Smooth muscle cell (in vitro differentiated cells): ENCODE data around the gene SNX22. TPM values are rescaled to one million over a fixed set of nuclear protein-coding genes. Genes with fewer than 3 reads are reported as not detected.

ENCODE experiments used
- DNase-seq: peaks from one replicate; lab custom pipeline; 2025; ENCODE audit not compliant: unreplicated experiment; lab: John Stamatoyannopoulos, UW
- H2AFZ ChIP-seq: fragments of 200-600 bp; sonication (generic); 2 replicates; pipeline ENCODE4 v1.6.0; 2016; ENCODE audit warnings: antibody characterized with exemption, low read depth, mild to moderate bottlenecking
- H3F3A ChIP-seq: fragments of 200-600 bp; sonication (generic); 2 replicates; pipeline ENCODE4 v1.6.0; 2017; ENCODE audit warnings: antibody characterized with exemption, low read depth
- H3K27ac ChIP-seq: fragments of 200-600 bp; sonication (generic); 2 replicates; pipeline ENCODE4 v1.5.1; 2016; ENCODE audit warnings: low read depth, mild to moderate bottlenecking
- H3K27me3 ChIP-seq: fragments of 200-600 bp; sonication (generic); 2 replicates; pipeline ENCODE4 v1.6.1; 2016; ENCODE audit warnings: low read depth, mild to moderate bottlenecking
- H3K36me3 ChIP-seq: fragments of 200-600 bp; sonication (generic); 2 replicates; pipeline ENCODE4 v1.5.1; 2016; ENCODE audit warnings: low read depth
- H3K4me1 ChIP-seq: fragments of 200-600 bp; sonication (generic); 2 replicates; pipeline ENCODE4 v1.5.1; 2016; ENCODE audit warnings: low read depth
- H3K4me2 ChIP-seq: fragments of 200-600 bp; sonication (generic); 2 replicates; pipeline ENCODE4 v1.6.0; 2016; ENCODE audit warnings: mild to moderate bottlenecking
- H3K4me3 ChIP-seq: fragments of 200-600 bp; sonication (generic); 2 replicates; pipeline ENCODE4 v1.5.1; 2016; ENCODE audit warnings: mild to moderate bottlenecking
- H3K79me2 ChIP-seq: fragments of 200-600 bp; sonication (generic); 2 replicates; pipeline ENCODE4 v1.6.0; 2016; ENCODE audit warnings: low read depth, mild to moderate bottlenecking
- H3K9ac ChIP-seq: fragments of 200-600 bp; sonication (generic); 2 replicates; pipeline ENCODE4 v1.6.0; 2016; ENCODE audit warnings: low read depth
- H3K9me3 ChIP-seq: fragments of 200-600 bp; sonication (generic); replicated peaks from 2 replicates; pipeline ENCODE4 v1.5.1; 2016; ENCODE audit warnings: low read depth
- H4K20me1 ChIP-seq: fragments of 200-600 bp; sonication (generic); 2 replicates; pipeline ENCODE4 v1.6.0; 2016; ENCODE audit warnings: low read depth
- WGBS: methylation state at CpG from one replicate; pipeline ENCODE4 v1.1.7; 2016; ENCODE audit warnings: low lambda C conversion rate; 5-methylcytosine and 5-hydroxymethylcytosine counted together
- polyA plus RNA-seq: library from polyadenylated mRNA; unstranded; fragments of >200 nt; fragmentation: Nextera tagmentation; extraction: Ambion mirVana; gene quantifications from 2 replicates; pipeline ENCODE4 v1.2.1, GENCODE V29; 2016
- total RNA-seq: library from RNA; depleted of rRNA; stranded (reverse); fragments of >200 nt; gene quantifications from 2 replicates; pipeline ENCODE4 v1.2.3, GENCODE V29; 2014
- TF ChIP-seq, protein P1 (sequence below): fragments of 200-600 bp; sonication (generic); IDR thresholded peaks from 2 replicates; pipeline ENCODE4 v1.5.1; 2017; ENCODE audit warnings: borderline replicate concordance, mild to moderate bottlenecking, antibody characterized with exemption; ENCODE audit not compliant: insufficient read depth, poor library complexity, severe bottlenecking

SNX22 gene
- total and polyA plus RNA-seq, 2 experiments from 2014 or later: 1.9 TPM; not detected in 1

- 87% methylated on average over 9 of the region's 9 CpGs for WGBS
- H3K9me3 ChIP-seq: no peaks in the 10 kb centered on the region
- peaks cover 15% of the 10 kb centered on the region for H3F3A ChIP-seq
Observed at GRCh38 chr15:64149893-64150578, 1.5 kb upstream of the SNX22 start.

GRCh38 chr15:64152507-64153387 is 1.2 kb downstream of the SNX22 start:
- H3K4me2 ChIP-seq: peak overlapping the region; percentile 94
- no peaks in the 10 kb centered on the region for H3K79me2 ChIP-seq
- H3K4me3 ChIP-seq: peak overlapping the region; percentile 55
- 34% methylated on average over 27 of the region's 27 CpGs for WGBS
- H4K20me1 ChIP-seq: peaks cover 50% of the 10 kb centered on the region
- H3K4me1 ChIP-seq: peaks cover 7% of the 10 kb centered on the region
- no peak overlapping the region for H2AFZ ChIP-seq
- peaks cover 22% of the 10 kb centered on the region for H3K27me3 ChIP-seq
- no peak overlapping the region for H3K27ac ChIP-seq
- no peaks in the 10 kb centered on the region for H3K36me3 ChIP-seq
- no peak overlapping the region for H3K9ac ChIP-seq
- H3K9me3 ChIP-seq: no peaks in the 10 kb centered on the region
- no peak for DNase-seq
- TF ChIP-seq, protein P1, sequence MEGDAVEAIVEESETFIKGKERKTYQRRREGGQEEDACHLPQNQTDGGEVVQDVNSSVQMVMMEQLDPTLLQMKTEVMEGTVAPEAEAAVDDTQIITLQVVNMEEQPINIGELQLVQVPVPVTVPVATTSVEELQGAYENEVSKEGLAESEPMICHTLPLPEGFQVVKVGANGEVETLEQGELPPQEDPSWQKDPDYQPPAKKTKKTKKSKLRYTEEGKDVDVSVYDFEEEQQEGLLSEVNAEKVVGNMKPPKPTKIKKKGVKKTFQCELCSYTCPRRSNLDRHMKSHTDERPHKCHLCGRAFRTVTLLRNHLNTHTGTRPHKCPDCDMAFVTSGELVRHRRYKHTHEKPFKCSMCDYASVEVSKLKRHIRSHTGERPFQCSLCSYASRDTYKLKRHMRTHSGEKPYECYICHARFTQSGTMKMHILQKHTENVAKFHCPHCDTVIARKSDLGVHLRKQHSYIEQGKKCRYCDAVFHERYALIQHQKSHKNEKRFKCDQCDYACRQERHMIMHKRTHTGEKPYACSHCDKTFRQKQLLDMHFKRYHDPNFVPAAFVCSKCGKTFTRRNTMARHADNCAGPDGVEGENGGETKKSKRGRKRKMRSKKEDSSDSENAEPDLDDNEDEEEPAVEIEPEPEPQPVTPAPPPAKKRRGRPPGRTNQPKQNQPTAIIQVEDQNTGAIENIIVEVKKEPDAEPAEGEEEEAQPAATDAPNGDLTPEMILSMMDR: no peak
- peaks cover 42% of the 10 kb centered on the region for H3F3A ChIP-seq

More at GRCh38 chr15:64149893-64150578, 1.5 kb upstream of the SNX22 start:
- Histone ChIP-seq H3K27me3 (peaks cover 22% of the 10 kb centered on the region), H2AFZ (no peak overlapping the region), H4K20me1 (peaks cover 23% of the 10 kb centered on the region), H3K36me3 (no peaks in the 10 kb centered on the region), H3K9ac (no peak overlapping the region), H3K79me2 (no peaks in the 10 kb centered on the region), H3K4me2 (no peak overlapping the region), H3K4me1 (peaks cover 7% of the 10 kb centered on the region), H3K4me3 (no peak overlapping the region), H3K27ac (no peak overlapping the region)
- DNase-seq: no peak
- TF ChIP-seq, protein P1: no peak

DNA sequence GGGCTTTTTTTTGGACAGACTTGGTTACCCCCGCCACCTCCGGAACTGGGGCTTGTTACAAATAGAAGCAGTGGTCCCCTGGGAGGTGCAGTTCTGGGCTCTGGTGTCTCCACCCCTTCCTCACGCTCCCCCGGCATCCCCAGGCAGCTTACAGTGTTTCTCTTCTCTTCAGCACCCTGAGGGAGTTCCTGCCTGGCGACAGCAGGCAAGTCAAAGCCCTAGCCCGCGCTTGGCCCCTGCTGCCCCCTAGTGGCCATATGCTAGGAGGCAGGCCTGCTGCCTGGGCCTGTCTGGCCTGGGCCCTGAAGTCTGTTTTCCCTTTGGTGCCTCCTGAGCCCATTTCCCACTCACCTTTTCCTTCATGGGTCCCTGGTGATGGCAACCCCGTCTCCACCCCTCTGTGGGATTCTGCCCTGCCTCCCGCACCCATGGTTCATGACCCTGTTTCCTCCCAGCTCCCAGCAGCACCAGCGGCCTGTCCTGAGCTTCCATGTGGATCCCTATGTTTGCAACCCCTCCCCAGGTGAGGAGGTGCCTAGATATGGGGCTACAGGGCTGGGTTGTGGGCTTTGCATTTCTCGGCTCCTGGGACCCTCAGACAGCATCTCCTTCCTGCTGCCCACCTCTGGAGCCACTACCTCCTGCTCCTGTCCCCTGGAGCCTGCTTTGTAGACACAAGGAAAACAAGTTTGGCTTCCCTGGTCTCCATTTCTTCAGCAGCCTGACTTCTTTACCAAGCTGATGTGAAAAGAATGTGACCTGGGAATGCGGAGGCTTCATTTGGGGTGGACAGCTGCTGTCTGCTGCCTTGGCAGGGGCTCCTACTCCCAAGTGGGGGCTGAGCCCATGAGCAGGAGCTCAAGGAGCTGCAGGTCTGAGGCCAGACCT is 2.2 kb downstream of the SNX22 start:
- peak overlapping the region; percentile 27 for H3K4me2 ChIP-seq
- 26% methylated on average over 12 of the region's 12 CpGs for whole genome bisulfite sequencing
- peaks cover 1% of the 10 kb centered on the region for H3K79me2 ChIP-seq
- H3F3A ChIP-seq: peaks cover 52% of the 10 kb centered on the region
- H3K27me3 ChIP-seq: peaks cover 22% of the 10 kb centered on the region
- peaks cover 7% of the 10 kb centered on the region for H3K4me1 ChIP-seq
- H3K36me3 ChIP-seq: no peaks in the 10 kb centered on the region
- no peaks in the 10 kb centered on the region for H3K9me3 ChIP-seq
- DNase-seq: peak; percentile 74
- peaks cover 60% of the 10 kb centered on the region for H4K20me1 ChIP-seq
- H2AFZ ChIP-seq: no peak overlapping the region
- no peak overlapping the region for H3K27ac ChIP-seq
- no peak overlapping the region for H3K4me3 ChIP-seq
- TF ChIP-seq, protein P1: peak; percentile 94
- no peak overlapping the region for H3K9ac ChIP-seq
